Natural killer cell (primary cell): ENCODE data around the gene SPAG6. TPM values are rescaled to one million over a fixed set of nuclear protein-coding genes. Genes with fewer than 3 reads are reported as not detected.

Source experiments
- ATAC-seq, 3 donors: fragments of 150-1000 bp in 2 of 3; fragments of 200-7000 bp in 1 of 3; cut with Tn5 transposase; 1 replicate in 1 of 3; 2 replicates in 2 of 3; pipeline ENCODE4 v1.10.0; 2021; ENCODE audit warnings: mild to moderate bottlenecking in 2 of 3, moderate library complexity in 2 of 3
- DNase-seq, 2 donors: peaks; one replicate each; pipeline versions ENCODE4 v3.0.0 to v3.0.0-alpha.2; 2013 to 2021; ENCODE audit warnings: mixed read lengths in 1 of 2
- H3K27ac ChIP-seq: one replicate; pipeline ENCODE4 v1.5.1; 2013; ENCODE audit warnings: mild to moderate bottlenecking, low read length
- H3K27me3 ChIP-seq: one replicate; pipeline ENCODE4 v1.6.1; 2013; ENCODE audit warnings: low read length; ENCODE audit not compliant: control insufficient read depth, insufficient read depth
- H3K36me3 ChIP-seq: one replicate; pipeline ENCODE4 v1.6.1; 2013; ENCODE audit warnings: low read length; ENCODE audit not compliant: control insufficient read depth, insufficient read depth
- H3K4me1 ChIP-seq: one replicate; pipeline ENCODE4 v1.6.1; 2013; ENCODE audit warnings: low read length; ENCODE audit not compliant: control insufficient read depth, insufficient read depth
- H3K4me3 ChIP-seq: one replicate; pipeline ENCODE4 v1.5.1; 2013; ENCODE audit warnings: low read length
- H3K9me3 ChIP-seq: one replicate; pipeline ENCODE4 v1.6.1; 2013; ENCODE audit warnings: low read length; ENCODE audit not compliant: control insufficient read depth, insufficient read depth
- H3K27ac Mint-ChIP-seq, 2 donors: one replicate each; pipeline ENCODE4 v1.8.0; 2022; ENCODE audit warnings: mild to moderate bottlenecking in 2 of 2, mixed read lengths in 2 of 2, moderate library complexity in 1 of 2
- H3K27me3 Mint-ChIP-seq, 2 donors: one replicate each; pipeline ENCODE4 v1.8.0; 2022; ENCODE audit warnings: low read depth in 2 of 2, mixed read lengths in 2 of 2
- H3K36me3 Mint-ChIP-seq: one replicate; pipeline ENCODE4 v1.8.0; 2022; ENCODE audit warnings: mixed read lengths
- H3K4me1 Mint-ChIP-seq, 2 donors: one replicate each; pipeline ENCODE4 v1.8.0; 2022; ENCODE audit warnings: mixed read lengths in 2 of 2
- H3K4me3 Mint-ChIP-seq: one replicate; pipeline ENCODE4 v1.8.0; 2022; ENCODE audit warnings: mild to moderate bottlenecking, moderate library complexity, mixed read lengths
- H3K9me3 Mint-ChIP-seq, 2 donors: one replicate each; pipeline ENCODE4 v1.8.0; 2022; ENCODE audit warnings: mixed read lengths in 2 of 2
- CTCF ChIP-seq: fragments of 200-600 bp; IDR thresholded peaks from one replicate; pipeline ENCODE4 v1.8.0; 2022; ENCODE audit warnings: antibody characterized with exemption
- WGBS: methylation state at CpG from one replicate; pipeline ENCODE4 v1.1.7; 2013; ENCODE audit warnings: missing lambda C conversion rate; ENCODE audit not compliant: insufficient coverage; 5-methylcytosine and 5-hydroxymethylcytosine counted together
- intact Hi-C: fragments of 100-400 bp; cut with micrococcal nuclease; formaldehyde crosslinking; loops from one replicate; pipeline ENCODE4 v1.14.2; 2022
- total RNA-seq, 4 donors: library from RNA; stranded (reverse); fragments of 120-200 nt in 1 of 4; gene quantifications; one replicate each; pipeline versions ENCODE4 v1.2.3 to v1.2.4, GENCODE V29; 2013 to 2022

The SPAG6 gene
- total RNA-seq, 3 donors from 2014 or later (not counting 1 experiment from before 2014, with no cell fraction given) = 0.35 to 0.79 TPM; not detected in 1

- Histone ChIP-seq H3K4me3 (no peak overlapping the region), H3K4me1 (peaks cover 23% of the 10 kb centered on the region), H3K9me3 (no peaks in the 10 kb centered on the region), H3K36me3 (no peaks in the 10 kb centered on the region), H3K27me3 (no peaks in the 10 kb centered on the region), H3K27ac (peak overlapping the region; percentile 98)
- H3K27ac Mint-ChIP-seq = peak overlapping the region; percentile 97
- H3K4me1 Mint-ChIP-seq = peaks cover 37 to 43% of the 10 kb centered on the region in 2 donors
- H3K36me3 Mint-ChIP-seq = no peaks in the 10 kb centered on the region
- no peak for TF ChIP-seq CTCF
- H3K9me3 Mint-ChIP-seq = no peaks in the 10 kb centered on the region
- no peaks in the 10 kb centered on the region for H3K27me3 Mint-ChIP-seq
- ATAC-seq = no peak
- WGBS = 83% methylated on average over 1 of the region's 4 CpGs
- peak in 1 of 2 donors; percentile 17 for DNase-seq
- intact Hi-C loops = loop anchor here (5.0 kb wide), 2 partner anchors 121 to 474 kb away; partner anchors contain the start of gene COMMD3
- peak overlapping the region; percentile 95 for H3K4me3 Mint-ChIP-seq
These were observed 93.4 kb downstream of the SPAG6 start for GRCh38 chr10:22438711-22439110.

- Histone ChIP-seq H3K4me3 (no peak overlapping the region), H3K27me3 (no peaks in the 10 kb centered on the region), H3K4me1 (peaks cover 12% of the 10 kb centered on the region), H3K27ac (no peak overlapping the region), H3K9me3 (no peaks in the 10 kb centered on the region), H3K36me3 (no peaks in the 10 kb centered on the region)
- no peak overlapping the region for H3K4me3 Mint-ChIP-seq
- H3K9me3 Mint-ChIP-seq = no peaks in the 10 kb centered on the region
- no peak for TF ChIP-seq CTCF
- H3K36me3 Mint-ChIP-seq = no peaks in the 10 kb centered on the region
- ATAC-seq = no peak
- peaks cover 6 to 12% of the 10 kb centered on the region in 2 donors for H3K27me3 Mint-ChIP-seq
- DNase-seq = no peak
- intact Hi-C loops = no loop called here
- no peak overlapping the region for H3K27ac Mint-ChIP-seq
- H3K4me1 Mint-ChIP-seq = peaks cover 28 to 34% of the 10 kb centered on the region in 2 donors
These were observed 96.8 kb downstream of the SPAG6 start for GRCh38 chr10:22442063-22442462.

GRCh38 chr10:22442468-22442867, 97.2 kb downstream of the SPAG6 start:
- no peak for TF ChIP-seq CTCF
- H3K4me3 ChIP-seq = no peak overlapping the region
- H3K27me3 Mint-ChIP-seq = peaks cover 6 to 12% of the 10 kb centered on the region in 2 donors
- DNase-seq (no peak), ATAC-seq (no peak)
- 95% methylated on average over 1 of the region's 1 CpG for WGBS
- no peak overlapping the region for H3K27ac Mint-ChIP-seq
- H3K4me1 ChIP-seq = peaks cover 12% of the 10 kb centered on the region
- no peak overlapping the region for H3K4me3 Mint-ChIP-seq
- intact Hi-C loops = no loop called here
- no peaks in the 10 kb centered on the region for H3K36me3 Mint-ChIP-seq
- H3K27me3 ChIP-seq = no peaks in the 10 kb centered on the region
- H3K27ac ChIP-seq = no peak overlapping the region
- H3K36me3 ChIP-seq = no peaks in the 10 kb centered on the region
- H3K9me3 Mint-ChIP-seq = no peaks in the 10 kb centered on the region
- H3K4me1 Mint-ChIP-seq = peaks cover 24 to 29% of the 10 kb centered on the region in 2 donors
- no peaks in the 10 kb centered on the region for H3K9me3 ChIP-seq
